Right lobe of liver (tissue), 6 donors: Measurements from ENCODE around the gene MYLK. TPM values are rescaled to one million over a fixed set of nuclear protein-coding genes. Genes with fewer than 3 reads are reported as not detected.

ENCODE experiments used
- ATAC-seq, 4 donors: fragments of 200-7000 bp; cut with Tn5 transposase; one replicate each; pipeline ENCODE4 v1.9.1; 2020; ENCODE audit warnings: mild to moderate bottlenecking in 4 of 4, moderate library complexity in 4 of 4
- DNase-seq, 3 donors: peaks; one replicate each; pipeline ENCODE4 v3.0.0-alpha.2; 2020
- H3K27ac ChIP-seq, 3 donors: fragments of 200-600 bp; one replicate each; pipeline ENCODE4 v1.8.0; 2022
- H3K27me3 ChIP-seq, 2 donors: fragments of 200-600 bp; one replicate each; pipeline ENCODE4 v1.8.0; 2022
- H3K36me3 ChIP-seq, 4 donors: fragments of 200-600 bp; sonication (generic) in 1 of 4; one replicate each; pipeline versions ENCODE4 v1.5.1 to v1.8.0; 2017 to 2022; ENCODE audit warnings: control low read depth in 1 of 4
- H3K4me1 ChIP-seq, 4 donors: fragments of 200-600 bp; sonication (generic) in 1 of 4; one replicate each; pipeline versions ENCODE4 v1.5.1 to v1.8.0; 2017 to 2022; ENCODE audit warnings: control low read depth in 1 of 4
- H3K4me3 ChIP-seq, 3 donors: fragments of 200-600 bp; one replicate each; pipeline ENCODE4 v1.8.0; 2022
- H3K9me3 ChIP-seq, 4 donors: fragments of 200-600 bp; sonication (generic) in 1 of 4; one replicate each; pipeline versions ENCODE4 v1.5.1 to v1.8.0; 2017 to 2022; ENCODE audit warnings: control low read depth in 1 of 4
- CTCF ChIP-seq, 4 donors: fragments of 200-600 bp in 3 of 4; fragments of 450-650 bp in 1 of 4; IDR thresholded peaks; one replicate each; pipeline versions ENCODE4 v1.5.1 to v1.8.0; 2016 to 2022; ENCODE audit warnings: antibody characterized with exemption in 4 of 4, mild to moderate bottlenecking in 2 of 4
- POLR2A ChIP-seq: fragments of 450-650 bp; IDR thresholded peaks from one replicate; pipeline ENCODE4 v1.6.1; 2017; ENCODE audit warnings: antibody characterized with exemption, mild to moderate bottlenecking
- WGBS: methylation state at CpG from one replicate; pipeline ENCODE4 v1.1.6; 2018; ENCODE audit warnings: low coverage, low lambda C conversion rate; ENCODE audit not compliant: insufficient coverage; ENCODE audit errors: missing lambda C conversion rate; 5-methylcytosine and 5-hydroxymethylcytosine counted together
- intact Hi-C, 2 donors: fragments of 100-400 bp; cut with DNase I; formaldehyde crosslinking; loops; one replicate each; pipeline versions ENCODE4 v1.11.2 to v1.14.1; 2022
- total RNA-seq, 6 experiments: library from RNA; depleted of rRNA in 2 of 6; stranded (reverse); fragments of >200 nt in 2 of 6; fragmentation: NEBNext Ultra II Directional in 3 of 6; extraction: Animal tissue kit (Norgen Biotek cat#: 25700) in 3 of 6; gene quantifications; one replicate each; pipeline versions ENCODE4 v1.1.0 to v1.2.4, GENCODE V29; 2016 to 2023
- donor health status: DM: no; HTN: yes; CAD: no.
- donor health status: DM: no; HTN: no; CAD: no.
- donor health status: DM: no; HTN: no; CAD: no.
- donor health status: DM: no; HTN: yes; CAD: no.
- donor health status: DM: no; HTN: yes; CAD: no.

MYLK gene
- total RNA-seq, 6 experiments from 2014 or later, result 61.1 to 146 (median 97.8) TPM

- no peaks in the 10 kb centered on the region for H3K36me3 ChIP-seq
- no peak for TF ChIP-seq POLR2A
- TF ChIP-seq CTCF (IDR thresholded peaks at IDR 0.05), result no peak
- 93% methylated on average over 2 of the region's 3 CpGs for WGBS
- no peak for DNase-seq
- ATAC-seq, result peak in 1 of 4 donors; percentile 15
- H3K4me1 ChIP-seq, result peaks cover 0 to 46% (median 13%) of the 10 kb centered on the region in 4 donors
- H3K9me3 ChIP-seq, result no peaks in the 10 kb centered on the region
- no peaks in the 10 kb centered on the region for H3K27me3 ChIP-seq
- H3K27ac ChIP-seq, result peak overlapping the region in 1 of 3 donors; percentile 94
- H3K4me3 ChIP-seq, result no peak overlapping the region
- intact Hi-C loops, result no loop called here
Observed at GRCh38 chr3:123769356-123769743, 114.8 kb downstream of the MYLK start.

GRCh38 chr3:123768480-123769355, 115.4 kb downstream of the MYLK start:
- peak overlapping the region in 2 of 3 donors; percentile 90 to 94 for H3K27ac ChIP-seq
- no peak overlapping the region for H3K4me3 ChIP-seq
- no peaks in the 10 kb centered on the region for H3K27me3 ChIP-seq
- intact Hi-C loops, result no loop called here
- peaks cover 0 to 46% (median 13%) of the 10 kb centered on the region in 4 donors for H3K4me1 ChIP-seq
- H3K36me3 ChIP-seq, result no peaks in the 10 kb centered on the region
- TF ChIP-seq CTCF (IDR thresholded peaks at IDR 0.05) (no peak), POLR2A (no peak)
- H3K9me3 ChIP-seq, result no peaks in the 10 kb centered on the region
- no peak for ATAC-seq
- no peak for DNase-seq
- 41% methylated on average over 7 of the region's 8 CpGs for WGBS

- ATAC-seq, result peak; percentile 6 to 37 (median 34)
- 41% methylated on average over 6 of the region's 6 CpGs for WGBS
- peak overlapping the region; percentile 79 to 94 (median 90) for H3K27ac ChIP-seq
Observed at GRCh38 chr3:123767564-123768292, 116.4 kb downstream of the MYLK start.

GRCh38 chr3:123767009-123767372, 117.1 kb downstream of the MYLK start:
- TF ChIP-seq POLR2A (no peak), CTCF (IDR thresholded peaks at IDR 0.05) (no peak)
- Histone ChIP-seq H3K27me3 (no peaks in the 10 kb centered on the region), H3K4me1 (peaks cover 0 to 46% (median 13%) of the 10 kb centered on the region in 4 donors), H3K36me3 (no peaks in the 10 kb centered on the region), H3K9me3 (no peaks in the 10 kb centered on the region), H3K4me3 (peak overlapping the region in 1 of 3 donors; percentile 1), H3K27ac (peak overlapping the region; percentile 79 to 94 (median 90))
- WGBS, result 11% methylated on average over 3 of the region's 7 CpGs
- peak in 2 of 4 donors; percentile 0 to 9 for ATAC-seq
- intact Hi-C loops, result no loop called here
- DNase-seq, result no peak

More at GRCh38 chr3:123767564-123768292, 116.4 kb downstream of the MYLK start:
- TF ChIP-seq POLR2A (no peak), CTCF (IDR thresholded peaks at IDR 0.05) (no peak)
- Histone ChIP-seq H3K4me1 (peaks cover 0 to 46% (median 13%) of the 10 kb centered on the region in 4 donors), H3K36me3 (no peaks in the 10 kb centered on the region), H3K27me3 (no peaks in the 10 kb centered on the region), H3K9me3 (no peaks in the 10 kb centered on the region), H3K4me3 (no peak overlapping the region)
- intact Hi-C loops, result no loop called here
- no peak for DNase-seq
